ENCODE measurements around the gene LRP5. TPM values are rescaled to one million over a fixed set of nuclear protein-coding genes. Genes with fewer than 3 reads are reported as not detected.
A peak's percentile ranks its signal among the peaks of the same experiment; 100 is the strongest.

The LRP5 gene
- polyA plus RNA-seq, 1 donor (not counting 4 experiments of a cell fraction or from before 2014, with no cell fraction given): 6.6 TPM

GRCh38 chr11:68313574-68314202 is 1.3 kb downstream of the LRP5 start:
- Histone ChIP-seq H3K79me2 (ENCODE audit: control insufficient read depth, insufficient read depth, low read length) (peaks cover 52% of the 10 kb centered on the region), H3K4me1 (ENCODE audit: control insufficient read depth, extremely low read depth, insufficient read depth, low read length) (peaks cover 25% of the 10 kb centered on the region), H3K9ac (ENCODE audit: control insufficient read depth, extremely low read depth, insufficient read depth, low read length) (peak overlapping the region; percentile 86), H2AFZ (ENCODE audit: control insufficient read depth, low read length) (peak overlapping the region; percentile 51), H3K4me3 (ENCODE audit: control insufficient read depth in 2 of 3, extremely low read depth in 1 of 3, insufficient read depth in 2 of 3, low read depth in 1 of 3, low read length in 3 of 3) (peak overlapping the region; percentile 65 to 91 (median 89)), H4K20me1 (ENCODE audit: control insufficient read depth, extremely low read depth, insufficient read depth, low read length) (no peaks in the 10 kb centered on the region), H3K27ac (ENCODE audit: control insufficient read depth, insufficient read depth, low read length) (peak overlapping the region; percentile 93), H3K9me3 (ENCODE audit: control insufficient read depth, low read depth, low read length) (no peaks in the 10 kb centered on the region), H3K4me2 (ENCODE audit: control insufficient read depth, extremely low read depth, insufficient read depth, low read depth, low read length) (peak overlapping the region; percentile 97), H3K9me1 (ENCODE audit: control insufficient read depth, extremely low read depth, insufficient read depth, low read length) (no peaks in the 10 kb centered on the region), H3K27me3 (ENCODE audit: control insufficient read depth, extremely low read depth, insufficient read depth, low read length) (no peaks in the 10 kb centered on the region), H3K36me3 (ENCODE audit: control insufficient read depth in 2 of 2, extremely low read depth in 1 of 2, insufficient read depth in 2 of 2, low read length in 2 of 2) (no peaks in the 10 kb centered on the region)
- FAIRE-seq: peak; percentile 9
- dilution Hi-C loops (cut with MboI; ENCODE audit: extremely low pct_ligation_motif_present, low sequenced_read_pairs): no loop called here
- no peak for DNase-seq (ENCODE audit: low read depth, low spot score)
- TF ChIP-seq, protein P1, sequence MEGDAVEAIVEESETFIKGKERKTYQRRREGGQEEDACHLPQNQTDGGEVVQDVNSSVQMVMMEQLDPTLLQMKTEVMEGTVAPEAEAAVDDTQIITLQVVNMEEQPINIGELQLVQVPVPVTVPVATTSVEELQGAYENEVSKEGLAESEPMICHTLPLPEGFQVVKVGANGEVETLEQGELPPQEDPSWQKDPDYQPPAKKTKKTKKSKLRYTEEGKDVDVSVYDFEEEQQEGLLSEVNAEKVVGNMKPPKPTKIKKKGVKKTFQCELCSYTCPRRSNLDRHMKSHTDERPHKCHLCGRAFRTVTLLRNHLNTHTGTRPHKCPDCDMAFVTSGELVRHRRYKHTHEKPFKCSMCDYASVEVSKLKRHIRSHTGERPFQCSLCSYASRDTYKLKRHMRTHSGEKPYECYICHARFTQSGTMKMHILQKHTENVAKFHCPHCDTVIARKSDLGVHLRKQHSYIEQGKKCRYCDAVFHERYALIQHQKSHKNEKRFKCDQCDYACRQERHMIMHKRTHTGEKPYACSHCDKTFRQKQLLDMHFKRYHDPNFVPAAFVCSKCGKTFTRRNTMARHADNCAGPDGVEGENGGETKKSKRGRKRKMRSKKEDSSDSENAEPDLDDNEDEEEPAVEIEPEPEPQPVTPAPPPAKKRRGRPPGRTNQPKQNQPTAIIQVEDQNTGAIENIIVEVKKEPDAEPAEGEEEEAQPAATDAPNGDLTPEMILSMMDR (optimal IDR thresholded peaks at IDR 0.05 in 1 of 3, IDR thresholded peaks at IDR 0.05 in 1 of 3, conservative IDR thresholded peaks at IDR 0.05 in 1 of 3; ENCODE audit: extremely low read depth in 1 of 3, insufficient read depth in 2 of 3, low read length in 3 of 3): no peak
- no peak for TF ChIP-seq EZH2 (IDR thresholded peaks at IDR 0.05; ENCODE audit: low read length)

GRCh38 chr11:68314203-68315170 is 2.1 kb downstream of the LRP5 start:
- no peaks in the 10 kb centered on the region for H3K36me3 ChIP-seq (ENCODE audit: control insufficient read depth in 2 of 2, extremely low read depth in 1 of 2, insufficient read depth in 2 of 2, low read length in 2 of 2)
- peak overlapping the region; percentile 97 for H3K4me2 ChIP-seq (ENCODE audit: control insufficient read depth, extremely low read depth, insufficient read depth, low read depth, low read length)
- no peaks in the 10 kb centered on the region for H4K20me1 ChIP-seq (ENCODE audit: control insufficient read depth, extremely low read depth, insufficient read depth, low read length)
- peaks cover 25% of the 10 kb centered on the region for H3K4me1 ChIP-seq (ENCODE audit: control insufficient read depth, extremely low read depth, insufficient read depth, low read length)
- no peaks in the 10 kb centered on the region for H3K27me3 ChIP-seq (ENCODE audit: control insufficient read depth, extremely low read depth, insufficient read depth, low read length)
- peak overlapping the region; percentile 86 for H3K9ac ChIP-seq (ENCODE audit: control insufficient read depth, extremely low read depth, insufficient read depth, low read length)
- H3K9me3 ChIP-seq (ENCODE audit: control insufficient read depth, low read depth, low read length): no peaks in the 10 kb centered on the region
- DNase-seq (ENCODE audit: low read depth, low spot score) (no peak), FAIRE-seq (peak; percentile 71)
- H3K9me1 ChIP-seq (ENCODE audit: control insufficient read depth, extremely low read depth, insufficient read depth, low read length): no peaks in the 10 kb centered on the region
- H3K4me3 ChIP-seq (ENCODE audit: control insufficient read depth in 2 of 3, extremely low read depth in 1 of 3, insufficient read depth in 2 of 3, low read depth in 1 of 3, low read length in 3 of 3): peak overlapping the region; percentile 65 to 91 (median 89)
- peak overlapping the region; percentile 93 for H3K27ac ChIP-seq (ENCODE audit: control insufficient read depth, insufficient read depth, low read length)
- TF ChIP-seq, protein P1 (optimal IDR thresholded peaks at IDR 0.05 in 1 of 3, IDR thresholded peaks at IDR 0.05 in 1 of 3, conservative IDR thresholded peaks at IDR 0.05 in 1 of 3; ENCODE audit: extremely low read depth in 1 of 3, insufficient read depth in 2 of 3, low read length in 3 of 3): no peak
- TF ChIP-seq EZH2 (IDR thresholded peaks at IDR 0.05; ENCODE audit: low read length): no peak
- peak overlapping the region; percentile 51 for H2AFZ ChIP-seq (ENCODE audit: control insufficient read depth, low read length)
- dilution Hi-C loops (cut with MboI; ENCODE audit: extremely low pct_ligation_motif_present, low sequenced_read_pairs): no loop called here
- H3K79me2 ChIP-seq (ENCODE audit: control insufficient read depth, insufficient read depth, low read length): peaks cover 56% of the 10 kb centered on the region

Data from keratinocyte (primary cell).